ENCODE measurements around the gene ZNF576. TPM values are rescaled to one million over a fixed set of nuclear protein-coding genes. Genes with fewer than 3 reads are reported as not detected.

The ZNF576 gene
- total and polyA plus RNA-seq, 9 of the 15 experiments (the other 6 are each of a cell fraction or from before 2014, with no cell fraction given) = 6.8 to 18.2 (median 12.2) TPM

- TF ChIP-seq, protein P1, sequence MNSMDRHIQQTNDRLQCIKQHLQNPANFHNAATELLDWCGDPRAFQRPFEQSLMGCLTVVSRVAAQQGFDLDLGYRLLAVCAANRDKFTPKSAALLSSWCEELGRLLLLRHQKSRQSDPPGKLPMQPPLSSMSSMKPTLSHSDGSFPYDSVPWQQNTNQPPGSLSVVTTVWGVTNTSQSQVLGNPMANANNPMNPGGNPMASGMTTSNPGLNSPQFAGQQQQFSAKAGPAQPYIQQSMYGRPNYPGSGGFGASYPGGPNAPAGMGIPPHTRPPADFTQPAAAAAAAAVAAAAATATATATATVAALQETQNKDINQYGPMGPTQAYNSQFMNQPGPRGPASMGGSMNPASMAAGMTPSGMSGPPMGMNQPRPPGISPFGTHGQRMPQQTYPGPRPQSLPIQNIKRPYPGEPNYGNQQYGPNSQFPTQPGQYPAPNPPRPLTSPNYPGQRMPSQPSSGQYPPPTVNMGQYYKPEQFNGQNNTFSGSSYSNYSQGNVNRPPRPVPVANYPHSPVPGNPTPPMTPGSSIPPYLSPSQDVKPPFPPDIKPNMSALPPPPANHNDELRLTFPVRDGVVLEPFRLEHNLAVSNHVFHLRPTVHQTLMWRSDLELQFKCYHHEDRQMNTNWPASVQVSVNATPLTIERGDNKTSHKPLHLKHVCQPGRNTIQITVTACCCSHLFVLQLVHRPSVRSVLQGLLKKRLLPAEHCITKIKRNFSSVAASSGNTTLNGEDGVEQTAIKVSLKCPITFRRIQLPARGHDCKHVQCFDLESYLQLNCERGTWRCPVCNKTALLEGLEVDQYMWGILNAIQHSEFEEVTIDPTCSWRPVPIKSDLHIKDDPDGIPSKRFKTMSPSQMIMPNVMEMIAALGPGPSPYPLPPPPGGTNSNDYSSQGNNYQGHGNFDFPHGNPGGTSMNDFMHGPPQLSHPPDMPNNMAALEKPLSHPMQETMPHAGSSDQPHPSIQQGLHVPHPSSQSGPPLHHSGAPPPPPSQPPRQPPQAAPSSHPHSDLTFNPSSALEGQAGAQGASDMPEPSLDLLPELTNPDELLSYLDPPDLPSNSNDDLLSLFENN (IDR thresholded peaks at IDR 0.05; ENCODE audit: low read depth in 2 of 2, low read length in 2 of 2) = no peak
- TF ChIP-seq UBTF (IDR thresholded peaks at IDR 0.05; ENCODE audit: borderline replicate concordance in 1 of 2, low read depth in 2 of 2, low read length in 2 of 2) = no peak
- TF ChIP-seq FOXK2 (conservative IDR thresholded peaks at IDR 0.05 in 1 of 2, IDR thresholded peaks at IDR 0.05 in 1 of 2; ENCODE audit: low read depth in 2 of 2) = 0 out of 4 replicates have a peak, but pooled peaks of 1 of the 2 experiments have one; percentile 19
- TF ChIP-seq SFPQ (IDR thresholded peaks at IDR 0.05; ENCODE audit: low read depth, low read length) = no peak
- no peak for TF ChIP-seq ZNF830 (CRISPR knock-in tag; IDR thresholded peaks at IDR 0.05)
- TF ChIP-seq, protein P2, sequence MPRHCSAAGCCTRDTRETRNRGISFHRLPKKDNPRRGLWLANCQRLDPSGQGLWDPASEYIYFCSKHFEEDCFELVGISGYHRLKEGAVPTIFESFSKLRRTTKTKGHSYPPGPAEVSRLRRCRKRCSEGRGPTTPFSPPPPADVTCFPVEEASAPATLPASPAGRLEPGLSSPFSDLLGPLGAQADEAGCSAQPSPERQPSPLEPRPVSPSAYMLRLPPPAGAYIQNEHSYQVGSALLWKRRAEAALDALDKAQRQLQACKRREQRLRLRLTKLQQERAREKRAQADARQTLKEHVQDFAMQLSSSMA (CRISPR knock-in tag; IDR thresholded peaks at IDR 0.05) = no peak
- no peak for TF ChIP-seq NFXL1 (CRISPR knock-in tag; IDR thresholded peaks at IDR 0.05)
- peak; percentile 55 to 58; a peak in 2 of 4 replicates for TF ChIP-seq KDM1A (IDR thresholded peaks at IDR 0.05)
- peak; percentile 40 for TF ChIP-seq EGR1 (conservative IDR thresholded peaks at IDR 0.05)
- TF ChIP-seq E4F1 (CRISPR knock-in tag; IDR thresholded peaks at IDR 0.05; ENCODE audit: borderline replicate concordance) = no peak
- peak; percentile 49; the same call in 1 of the 2 replicates for TF ChIP-seq ARID1B (IDR thresholded peaks at IDR 0.05)
- TF ChIP-seq TFAM (CRISPR knock-in tag; conservative IDR thresholded peaks at IDR 0.05) = no peak
These were observed 9.6 kb downstream of the ZNF576 start (continued) for GRCh38 chr19:43605875-43606568.
